IMR-90 (cell line): ENCODE data around the gene RAD18. TPM values are rescaled to one million over a fixed set of nuclear protein-coding genes. Genes with fewer than 3 reads are reported as not detected.

ENCODE experiments used
- ATAC-seq: fragments of 200-7000 bp; cut with Tn5 transposase; 2 replicates; pipeline ENCODE4 v1.9.1; 2020; ENCODE audit warnings: low read depth, mild to moderate bottlenecking, moderate library complexity
- BruUV-seq: library from RNA; stranded (reverse); fragments of 400-500 nt; replicated peaks from 2 replicates; lab custom pipeline; 2021; lab: Mats Ljungman, UMichigan
- CTCF ChIA-PET: fragments of 300-600 bp; formaldehyde crosslinking; extraction: SDS; loops from one replicate; lab custom pipeline; 2021; ENCODE audit warnings: antibody characterized with exemption; lab: Yijun Ruan, JAX
- POLR2A ChIA-PET: fragments of 300-600 bp; sonication (Branson Sonifier 250); formaldehyde crosslinking; loops from one replicate; lab custom pipeline; 2022; ENCODE audit warnings: antibody characterized with exemption; ENCODE audit not compliant: unreplicated experiment; lab: Charles Lee
- DNase-seq: peaks from one replicate; pipeline ENCODE4 v3.0.0; 2013
- H2AFZ ChIP-seq: replicated peaks from 2 replicates; pipeline ENCODE3; 2013; ENCODE audit warnings: low read length, mild to moderate bottlenecking; ENCODE audit not compliant: poor library complexity
- H2AK5ac ChIP-seq: 2 replicates; pipeline ENCODE4 v1.6.1; 2013; ENCODE audit warnings: low read depth, low read length, inconsistent platforms
- H2AK9ac ChIP-seq: replicated peaks from 2 replicates; pipeline ENCODE3; 2013; ENCODE audit warnings: mild to moderate bottlenecking, low read depth, low read length, moderate library complexity; ENCODE audit not compliant: poor library complexity
- H2BK120ac ChIP-seq: 2 replicates; pipeline ENCODE4 v1.6.1; 2013; ENCODE audit warnings: low read depth, low read length, inconsistent platforms
- H2BK15ac ChIP-seq: 3 replicates; pipeline ENCODE4 v1.6.1; 2013; ENCODE audit warnings: low read depth, low read length, inconsistent platforms
- H2BK20ac ChIP-seq: 2 replicates; pipeline ENCODE4 v1.6.1; 2013; ENCODE audit warnings: low read depth, mild to moderate bottlenecking, inconsistent platforms, low read length, moderate library complexity
- H2BK5ac ChIP-seq: 2 replicates; pipeline ENCODE4 v1.6.1; 2013; ENCODE audit warnings: mild to moderate bottlenecking, low read depth, low read length, inconsistent platforms; ENCODE audit not compliant: poor library complexity, severe bottlenecking
- H3K14ac ChIP-seq: replicated peaks from 2 replicates; pipeline ENCODE4 v1.6.1; 2013; ENCODE audit warnings: low read depth, low read length, inconsistent platforms
- H3K18ac ChIP-seq: 2 replicates; pipeline ENCODE4 v1.6.1; 2013; ENCODE audit warnings: low read depth, low read length, control low read depth
- H3K23ac ChIP-seq: 2 replicates; pipeline ENCODE4 v1.6.1; 2013; ENCODE audit warnings: low read depth, low read length, inconsistent platforms
- H3K27ac ChIP-seq: 2 replicates; pipeline ENCODE4 v1.5.1; 2013; ENCODE audit warnings: mild to moderate bottlenecking, control low read depth, low read length; ENCODE audit not compliant: insufficient read depth
- H3K27me3 ChIP-seq: 2 replicates; pipeline ENCODE4 v1.6.1; 2013; ENCODE audit warnings: low read length; ENCODE audit not compliant: control insufficient read depth, insufficient read depth
- H3K36me3 ChIP-seq: 2 replicates; pipeline ENCODE4 v1.6.1; 2013; ENCODE audit warnings: low read length, mixed read lengths; ENCODE audit not compliant: control insufficient read depth, insufficient read depth
- H3K4ac ChIP-seq: 2 replicates; pipeline ENCODE4 v1.6.1; 2013; ENCODE audit warnings: low read depth, low read length, inconsistent platforms
- H3K4me1 ChIP-seq: 2 replicates; pipeline ENCODE4 v1.6.1; 2013; ENCODE audit warnings: low read length, mixed read lengths; ENCODE audit not compliant: control insufficient read depth, insufficient read depth
- H3K4me2 ChIP-seq: 2 replicates; pipeline ENCODE4 v1.6.1; 2013; ENCODE audit warnings: low read depth, mild to moderate bottlenecking, control low read depth, low read length, moderate library complexity
- H3K4me3 ChIP-seq: 2 replicates; pipeline ENCODE4 v1.5.1; 2013; ENCODE audit warnings: low read depth, mild to moderate bottlenecking, control low read depth, low read length, moderate library complexity; ENCODE audit not compliant: insufficient read depth
- H3K56ac ChIP-seq: 2 replicates; pipeline ENCODE4 v1.6.1; 2013; ENCODE audit warnings: low read length, inconsistent platforms; ENCODE audit not compliant: insufficient read depth; ENCODE audit errors: extremely low read depth
- H3K79me1 ChIP-seq, 2 experiments: 2 replicates each; pipeline ENCODE4 v1.6.1; 2013; ENCODE audit warnings: low read length in 2 of 2, inconsistent platforms in 1 of 2, low read depth in 1 of 2
- H3K9ac ChIP-seq: 2 replicates; pipeline ENCODE4 v1.6.1; 2013; ENCODE audit warnings: low read depth, low read length, control low read depth
- H3K9me1 ChIP-seq: 2 replicates; pipeline ENCODE4 v1.6.1; 2013; ENCODE audit warnings: low read length, inconsistent platforms; ENCODE audit not compliant: insufficient read depth
- H3K9me3 ChIP-seq: 2 replicates; pipeline ENCODE4 v1.6.1; 2013; ENCODE audit warnings: low read length; ENCODE audit not compliant: control insufficient read depth, insufficient read depth
- H4K20me1 ChIP-seq: 2 replicates; pipeline ENCODE4 v1.6.1; 2013; ENCODE audit warnings: low read length, inconsistent platforms; ENCODE audit not compliant: insufficient read depth
- H4K5ac ChIP-seq: 2 replicates; pipeline ENCODE4 v1.6.1; 2013; ENCODE audit warnings: mild to moderate bottlenecking, low read depth, low read length, control low read depth
- H4K8ac ChIP-seq, 2 experiments: 2 replicates each; pipeline ENCODE4 v1.6.1; 2013; ENCODE audit warnings: low read depth in 2 of 2, low read length in 2 of 2, control low read depth in 1 of 2, inconsistent platforms in 1 of 2
- H4K91ac ChIP-seq: 2 replicates; pipeline ENCODE4 v1.6.1; 2013; ENCODE audit warnings: low read depth, low read length, inconsistent platforms; ENCODE audit not compliant: insufficient read depth
- CEBPB ChIP-seq: IDR thresholded peaks from 2 replicates; pipeline ENCODE4 v1.6.1; 2012; ENCODE audit warnings: low read depth, low read length, improper control_type of control experiment
- CTCF ChIP-seq: conservative IDR thresholded peaks from 2 replicates; pipeline ENCODE4 v1.5.1; 2012; ENCODE audit warnings: mild to moderate bottlenecking, low read depth, low read length, improper control_type of control experiment
- ELK1 ChIP-seq: fragments of 150-350 bp; IDR thresholded peaks from 2 replicates; pipeline ENCODE4 v1.6.1; 2016; ENCODE audit warnings: low read depth, mild to moderate bottlenecking, low read length, moderate library complexity, borderline replicate concordance
- MAZ ChIP-seq: IDR thresholded peaks from 2 replicates; pipeline ENCODE4 v1.6.1; 2012; ENCODE audit warnings: low read depth, mild to moderate bottlenecking, low read length, improper control_type of control experiment, moderate library complexity, borderline replicate concordance
- NFE2L2 ChIP-seq: fragments of 150-350 bp; IDR thresholded peaks from 2 replicates; pipeline ENCODE4 v1.6.1; 2016; ENCODE audit warnings: low read depth, mild to moderate bottlenecking, low read length
- RAD21 ChIP-seq: IDR thresholded peaks from 2 replicates; pipeline ENCODE4 v1.6.1; 2012; ENCODE audit warnings: low read length, improper control_type of control experiment
- RCOR1 ChIP-seq: IDR thresholded peaks from 2 replicates; pipeline ENCODE4 v1.6.1; 2012; ENCODE audit warnings: mild to moderate bottlenecking, low read length, improper control_type of control experiment; ENCODE audit not compliant: insufficient replicate concordance
- RFX5 ChIP-seq: IDR thresholded peaks from 2 replicates; pipeline ENCODE4 v1.8.0; 2012; ENCODE audit warnings: low read depth, mild to moderate bottlenecking, low read length, moderate library complexity
- SMC3 ChIP-seq: fragments of 150-350 bp; IDR thresholded peaks from 2 replicates; pipeline ENCODE4 v1.6.1; 2016; ENCODE audit warnings: low read depth, mild to moderate bottlenecking, antibody characterized with exemption, low read length, moderate library complexity
- WGBS, 2 experiments: methylation state at CpG; one replicate each; pipeline versions ENCODE4 v1.1.5 to v1.1.7; 2013; ENCODE audit warnings: missing lambda C conversion rate in 2 of 2; ENCODE audit not compliant: insufficient read length in 1 of 2; ENCODE audit errors: extremely low coverage in 2 of 2; 5-methylcytosine and 5-hydroxymethylcytosine counted together
- dilution Hi-C: fragments of 300-500 bp; cut with HindIII; formaldehyde crosslinking; loops from one replicate; pipeline ENCODE4 v1.14.3; 2018; ENCODE audit warnings: low sequenced_read_pairs; ENCODE audit not compliant: unreplicated experiment
- in situ Hi-C: fragments of 300-500 bp; cut with MboI; formaldehyde crosslinking; loops from 3 replicates; pipeline ENCODE4 v1.14.3; 2019; ENCODE audit warnings: low sequenced_read_pairs, inconsistent platforms, mixed read lengths
- intact Hi-C: fragments of 100-400 bp; cut with micrococcal nuclease; formaldehyde crosslinking; loops from 2 replicates; pipeline ENCODE4 v1.10.0; 2022
- polyA plus RNA-seq, 3 experiments: library from polyadenylated mRNA; depleted of rRNA; stranded (reverse); fragments of >200 nt; gene quantifications; 2 replicates each; pipeline ENCODE4 v1.2.3, GENCODE V29; 2012; ENCODE audit warnings: low replicate concordance in 1 of 3
- total RNA-seq: library from RNA; depleted of rRNA; stranded (reverse); fragments of >200 nt; gene quantifications from 2 replicates; pipeline ENCODE4 v1.2.3, GENCODE V29; 2012
- TF ChIP-seq, protein P1 (sequence below): fragments of 150-350 bp; IDR thresholded peaks from 2 replicates; pipeline ENCODE4 v1.6.1; 2017; ENCODE audit warnings: mild to moderate bottlenecking, antibody characterized with exemption, low read length, low read depth

Gene RAD18
- total and polyA plus RNA-seq, 2 of the 4 experiments (the other 2 are of a cell fraction) = 8.2 to 17.2 TPM

DNA sequence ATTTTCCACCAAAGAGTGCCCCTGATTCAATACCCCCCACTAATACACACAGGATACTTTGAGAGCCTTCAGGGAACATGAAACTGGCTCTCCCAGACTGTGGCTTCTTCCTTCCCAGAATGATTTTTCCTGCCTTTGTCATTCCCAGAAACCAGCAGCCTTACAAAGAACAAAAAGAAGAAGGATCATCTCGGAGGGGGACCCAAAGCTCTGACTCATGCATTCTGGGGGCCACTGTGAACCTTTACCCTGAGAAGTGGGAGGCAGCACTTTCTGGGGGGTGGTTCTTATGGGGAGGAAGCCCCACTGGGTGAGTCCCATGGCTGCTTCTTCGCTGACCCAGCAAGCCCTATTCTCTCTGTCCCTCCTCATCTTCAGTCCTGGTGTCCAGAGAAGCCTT, 44.7 kb upstream of the RAD18 start:
- H2AK9ac ChIP-seq = no peak overlapping the region
- H2BK15ac ChIP-seq = no peak overlapping the region
- H3K56ac ChIP-seq = no peak overlapping the region
- no peaks in the 10 kb centered on the region for H3K9me3 ChIP-seq
- no peaks in the 10 kb centered on the region for H3K9me1 ChIP-seq
- H2BK120ac ChIP-seq = no peak overlapping the region
- POLR2A ChIA-PET = no interaction called here
- dilution Hi-C loops (no loop called here), intact Hi-C loops (no loop called here), in situ Hi-C loops (no loop called here)
- H2AFZ ChIP-seq = no peak overlapping the region
- H4K8ac ChIP-seq = no peak overlapping the region
- H2AK5ac ChIP-seq = no peak overlapping the region
- no TSS peak for BruUV-seq
- no peak overlapping the region for H3K14ac ChIP-seq
- H4K20me1 ChIP-seq = no peaks in the 10 kb centered on the region
- no peak overlapping the region for H3K18ac ChIP-seq
- no peak overlapping the region for H3K9ac ChIP-seq
- peaks cover 6% of the 10 kb centered on the region; the same call in 1 of the 2 replicates for H3K27me3 ChIP-seq
- no peak overlapping the region for H3K4ac ChIP-seq
- no peaks in the 10 kb centered on the region for H3K4me1 ChIP-seq
- CTCF ChIA-PET = no interaction called here
- DNase-seq (no peak), ATAC-seq (no peak)
- no peak overlapping the region for H3K4me3 ChIP-seq
- H4K5ac ChIP-seq = no peak overlapping the region
- WGBS, 2 experiments = no CpG with 5 or more reads among the region's 2 CpGs
- H2BK5ac ChIP-seq = no peak overlapping the region
- H2BK20ac ChIP-seq = no peak overlapping the region
- H3K4me2 ChIP-seq = no peak overlapping the region
- no peak overlapping the region for H3K23ac ChIP-seq
- no peaks in the 10 kb centered on the region for H3K79me1 ChIP-seq
- no peak for TF ChIP-seq CTCF
- TF ChIP-seq NFE2L2 = no peak
- TF ChIP-seq, protein P1, sequence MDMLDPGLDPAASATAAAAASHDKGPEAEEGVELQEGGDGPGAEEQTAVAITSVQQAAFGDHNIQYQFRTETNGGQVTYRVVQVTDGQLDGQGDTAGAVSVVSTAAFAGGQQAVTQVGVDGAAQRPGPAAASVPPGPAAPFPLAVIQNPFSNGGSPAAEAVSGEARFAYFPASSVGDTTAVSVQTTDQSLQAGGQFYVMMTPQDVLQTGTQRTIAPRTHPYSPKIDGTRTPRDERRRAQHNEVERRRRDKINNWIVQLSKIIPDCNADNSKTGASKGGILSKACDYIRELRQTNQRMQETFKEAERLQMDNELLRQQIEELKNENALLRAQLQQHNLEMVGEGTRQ = no peak
- no peak for TF ChIP-seq RAD21
- TF ChIP-seq RFX5 = no peak
- TF ChIP-seq MAZ = no peak
- TF ChIP-seq ELK1 = no peak
- TF ChIP-seq RCOR1 = no peak
- no peak for TF ChIP-seq SMC3
- no peak for TF ChIP-seq CEBPB
- H3K36me3 ChIP-seq = no peaks in the 10 kb centered on the region
- no peak overlapping the region for H4K91ac ChIP-seq
- H3K27ac ChIP-seq = no peak overlapping the region
